ENCODE results near the gene ZNF341. TPM values are rescaled to one million over a fixed set of nuclear protein-coding genes. Genes with fewer than 3 reads are reported as not detected.

Gene ZNF341
- total RNA-seq, 1 experiment from 2014 or later, result 7.7 TPM

DNA sequence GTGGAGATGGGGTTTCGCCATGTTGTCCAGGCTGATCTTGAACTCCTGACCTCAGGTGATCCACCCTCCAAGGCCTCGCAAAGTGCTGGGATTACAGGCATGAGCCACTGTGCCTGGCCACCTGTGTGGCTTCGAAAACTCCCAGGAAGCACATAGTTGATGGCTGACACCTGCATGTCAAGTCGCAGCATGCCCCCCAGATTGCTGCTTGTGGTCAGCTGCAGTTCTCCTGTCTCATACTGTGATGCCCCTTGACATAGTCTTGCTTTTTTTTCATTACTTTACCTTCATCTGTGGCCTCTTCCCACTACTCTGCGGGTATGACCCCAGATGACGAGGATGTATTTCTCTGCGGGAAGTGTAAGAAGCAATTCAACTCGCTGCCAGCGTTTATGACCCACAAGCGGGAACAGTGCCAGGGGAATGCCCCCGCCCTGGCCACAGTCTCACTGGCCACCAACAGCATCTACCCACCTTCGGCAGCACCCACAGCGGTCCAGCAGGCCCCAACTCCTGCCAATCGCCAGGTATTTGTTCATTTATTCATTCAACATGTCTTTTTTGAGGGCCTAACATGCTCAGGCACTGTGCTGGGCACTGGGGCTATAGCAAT lies 13.1 kb downstream of the ZNF341 start:
- H3K4me1 ChIP-seq (ENCODE audit: control insufficient read depth, insufficient read depth, low read length), result no peaks in the 10 kb centered on the region
- no peaks in the 10 kb centered on the region for H3K36me3 ChIP-seq (ENCODE audit: control insufficient read depth, insufficient read depth, low read length)
- no peak overlapping the region for H3K4me3 ChIP-seq (ENCODE audit: low read depth in 2 of 2, low read length in 2 of 2)
- intact Hi-C loops (cut with micrococcal nuclease; ENCODE audit: unreplicated experiment) (no loop called here), in situ Hi-C loops (cut with HindIII; ENCODE audit: low pct_unique_long_range_greater_than_20kb, low sequenced_read_pairs) (no loop called here)
- no peaks in the 10 kb centered on the region for H3K27me3 ChIP-seq (ENCODE audit: control insufficient read depth, insufficient read depth, low read length)
- POLR2A ChIA-PET, result no interaction called here
- no peaks in the 10 kb centered on the region for H3K9me3 ChIP-seq (ENCODE audit: control insufficient read depth, insufficient read depth, low read depth, low read length)
- BruUV-seq (replicated peaks), result no TSS peak
- DNase-seq (ENCODE audit: low read depth, low spot score) (no peak), ATAC-seq (no peak)
- TF ChIP-seq CTCF (IDR thresholded peaks at IDR 0.05) (no peak), TCF7L2 (IDR thresholded peaks at IDR 0.05; ENCODE audit: low read depth, low read length) (no peak), POLR2AphosphoS5 (IDR thresholded peaks at IDR 0.05; ENCODE audit: low read depth, low read length) (no peak), SIN3A (IDR thresholded peaks at IDR 0.05; ENCODE audit: borderline replicate concordance, insufficient read depth, low read depth, low read length) (no peak)
- TF ChIP-seq, protein P1, sequence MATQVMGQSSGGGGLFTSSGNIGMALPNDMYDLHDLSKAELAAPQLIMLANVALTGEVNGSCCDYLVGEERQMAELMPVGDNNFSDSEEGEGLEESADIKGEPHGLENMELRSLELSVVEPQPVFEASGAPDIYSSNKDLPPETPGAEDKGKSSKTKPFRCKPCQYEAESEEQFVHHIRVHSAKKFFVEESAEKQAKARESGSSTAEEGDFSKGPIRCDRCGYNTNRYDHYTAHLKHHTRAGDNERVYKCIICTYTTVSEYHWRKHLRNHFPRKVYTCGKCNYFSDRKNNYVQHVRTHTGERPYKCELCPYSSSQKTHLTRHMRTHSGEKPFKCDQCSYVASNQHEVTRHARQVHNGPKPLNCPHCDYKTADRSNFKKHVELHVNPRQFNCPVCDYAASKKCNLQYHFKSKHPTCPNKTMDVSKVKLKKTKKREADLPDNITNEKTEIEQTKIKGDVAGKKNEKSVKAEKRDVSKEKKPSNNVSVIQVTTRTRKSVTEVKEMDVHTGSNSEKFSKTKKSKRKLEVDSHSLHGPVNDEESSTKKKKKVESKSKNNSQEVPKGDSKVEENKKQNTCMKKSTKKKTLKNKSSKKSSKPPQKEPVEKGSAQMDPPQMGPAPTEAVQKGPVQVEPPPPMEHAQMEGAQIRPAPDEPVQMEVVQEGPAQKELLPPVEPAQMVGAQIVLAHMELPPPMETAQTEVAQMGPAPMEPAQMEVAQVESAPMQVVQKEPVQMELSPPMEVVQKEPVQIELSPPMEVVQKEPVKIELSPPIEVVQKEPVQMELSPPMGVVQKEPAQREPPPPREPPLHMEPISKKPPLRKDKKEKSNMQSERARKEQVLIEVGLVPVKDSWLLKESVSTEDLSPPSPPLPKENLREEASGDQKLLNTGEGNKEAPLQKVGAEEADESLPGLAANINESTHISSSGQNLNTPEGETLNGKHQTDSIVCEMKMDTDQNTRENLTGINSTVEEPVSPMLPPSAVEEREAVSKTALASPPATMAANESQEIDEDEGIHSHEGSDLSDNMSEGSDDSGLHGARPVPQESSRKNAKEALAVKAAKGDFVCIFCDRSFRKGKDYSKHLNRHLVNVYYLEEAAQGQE (IDR thresholded peaks at IDR 0.05; ENCODE audit: insufficient read depth in 1 of 2, low read depth in 2 of 2, low read length in 1 of 2), result no peak
- no peak overlapping the region for H3K27ac ChIP-seq (ENCODE audit: low read length)
- CTCF ChIA-PET, result no interaction called here

GRCh38 chr20:33746325-33746998 lies 14.7 kb downstream of the ZNF341 start:
- Histone ChIP-seq H3K4me3 (ENCODE audit: low read depth in 2 of 2, low read length in 2 of 2) (no peak overlapping the region), H3K27me3 (ENCODE audit: control insufficient read depth, insufficient read depth, low read length) (no peaks in the 10 kb centered on the region), H3K9me3 (ENCODE audit: control insufficient read depth, insufficient read depth, low read depth, low read length) (no peaks in the 10 kb centered on the region), H3K27ac (ENCODE audit: low read length) (no peak overlapping the region), H3K4me1 (ENCODE audit: control insufficient read depth, insufficient read depth, low read length) (no peaks in the 10 kb centered on the region), H3K36me3 (ENCODE audit: control insufficient read depth, insufficient read depth, low read length) (no peaks in the 10 kb centered on the region)
- in situ Hi-C loops (cut with HindIII; ENCODE audit: low pct_unique_long_range_greater_than_20kb, low sequenced_read_pairs), result no loop called here
- no peak for DNase-seq (ENCODE audit: low read depth, low spot score)
- CTCF ChIA-PET, result no interaction called here
- intact Hi-C loops (cut with micrococcal nuclease; ENCODE audit: unreplicated experiment), result no loop called here
- TF ChIP-seq, protein P1 (IDR thresholded peaks at IDR 0.05; ENCODE audit: insufficient read depth in 1 of 2, low read depth in 2 of 2, low read length in 1 of 2), result no peak
- TF ChIP-seq CTCF (IDR thresholded peaks at IDR 0.05) (no peak), SIN3A (IDR thresholded peaks at IDR 0.05; ENCODE audit: borderline replicate concordance, insufficient read depth, low read depth, low read length) (no peak), POLR2AphosphoS5 (IDR thresholded peaks at IDR 0.05; ENCODE audit: low read depth, low read length) (no peak), TCF7L2 (IDR thresholded peaks at IDR 0.05; ENCODE audit: low read depth, low read length) (no peak)
- POLR2A ChIA-PET, result interaction anchor here (0.6 kb wide), 1 partner anchor 391 kb away, joined by 3 read pairs; no protein-coding TSS in a partner anchor
- ATAC-seq, result no peak
- BruUV-seq (replicated peaks), result no TSS peak
